Gastroesophageal sphincter (tissue), 3 donors: ENCODE data around the gene CALHM1.

Experiments used
- EP300 ChIP-seq: sonication (generic); formaldehyde crosslinking; IDR thresholded peaks from one replicate; pipeline ENCODE4 v1.6.1; 2017; ENCODE audit warnings: antibody characterized with exemption, mild to moderate bottlenecking
- POLR2A ChIP-seq, 2 donors: fragments of 450-650 bp; IDR thresholded peaks; one replicate each; pipeline ENCODE4 v1.6.1; 2017; ENCODE audit warnings: antibody characterized with exemption in 2 of 2, mild to moderate bottlenecking in 2 of 2, moderate library complexity in 1 of 2
- POLR2AphosphoS5 ChIP-seq: sonication (generic); formaldehyde crosslinking; IDR thresholded peaks from one replicate; pipeline ENCODE4 v1.6.1; 2017; ENCODE audit warnings: antibody characterized with exemption
- TF ChIP-seq, protein P1 (sequence below), 4 experiments: fragments of 200-600 bp in 2 of 4; fragments of 450-650 bp in 2 of 4; sonication (generic) in 1 of 4; IDR thresholded peaks; one replicate each; pipeline ENCODE4 v1.5.1; 2017 to 2019; ENCODE audit warnings: antibody characterized with exemption in 4 of 4, mild to moderate bottlenecking in 2 of 4, moderate library complexity in 2 of 4

DNA sequence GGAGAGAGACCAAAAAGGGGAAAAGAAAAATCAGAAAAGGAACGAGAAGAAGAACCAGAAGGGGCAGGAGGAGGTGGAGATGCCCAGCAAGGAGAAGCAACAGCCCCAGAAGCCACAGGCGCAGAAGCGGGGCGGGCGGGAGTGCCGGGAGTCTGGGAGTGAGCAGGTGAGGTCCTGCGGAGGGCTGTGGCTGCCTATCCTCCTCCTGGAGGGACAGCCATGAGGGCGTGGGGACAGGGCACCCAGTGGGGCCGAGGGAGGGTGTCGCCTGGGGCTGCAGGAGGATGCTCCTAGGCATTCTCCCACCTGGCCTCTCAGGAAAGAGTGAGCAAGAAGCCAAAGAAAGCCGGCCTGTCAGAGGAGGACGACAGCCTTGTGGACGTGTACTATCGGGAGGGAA is 18.3 kb downstream of the CALHM1 start:
- TF ChIP-seq, protein P1, sequence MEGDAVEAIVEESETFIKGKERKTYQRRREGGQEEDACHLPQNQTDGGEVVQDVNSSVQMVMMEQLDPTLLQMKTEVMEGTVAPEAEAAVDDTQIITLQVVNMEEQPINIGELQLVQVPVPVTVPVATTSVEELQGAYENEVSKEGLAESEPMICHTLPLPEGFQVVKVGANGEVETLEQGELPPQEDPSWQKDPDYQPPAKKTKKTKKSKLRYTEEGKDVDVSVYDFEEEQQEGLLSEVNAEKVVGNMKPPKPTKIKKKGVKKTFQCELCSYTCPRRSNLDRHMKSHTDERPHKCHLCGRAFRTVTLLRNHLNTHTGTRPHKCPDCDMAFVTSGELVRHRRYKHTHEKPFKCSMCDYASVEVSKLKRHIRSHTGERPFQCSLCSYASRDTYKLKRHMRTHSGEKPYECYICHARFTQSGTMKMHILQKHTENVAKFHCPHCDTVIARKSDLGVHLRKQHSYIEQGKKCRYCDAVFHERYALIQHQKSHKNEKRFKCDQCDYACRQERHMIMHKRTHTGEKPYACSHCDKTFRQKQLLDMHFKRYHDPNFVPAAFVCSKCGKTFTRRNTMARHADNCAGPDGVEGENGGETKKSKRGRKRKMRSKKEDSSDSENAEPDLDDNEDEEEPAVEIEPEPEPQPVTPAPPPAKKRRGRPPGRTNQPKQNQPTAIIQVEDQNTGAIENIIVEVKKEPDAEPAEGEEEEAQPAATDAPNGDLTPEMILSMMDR (IDR thresholded peaks at IDR 0.05) = no peak
- TF ChIP-seq POLR2AphosphoS5 = no peak
- no peak for TF ChIP-seq EP300
- TF ChIP-seq POLR2A (IDR thresholded peaks at IDR 0.05) = no peak
